OCI-LY3 (cell line): ENCODE measurements around the gene MRRF.

Experiments used
- CTCF ChIP-seq: fragments of 200-600, 300-600 bp; sonication (generic); IDR thresholded peaks from 2 replicates; pipeline ENCODE4 v1.5.1; 2014; ENCODE audit warnings: antibody characterized with exemption, low read length, low read depth
- EZH2phosphoT487 ChIP-seq: fragments of 200-600 bp; shearing (Covaris generic); IDR thresholded peaks from 2 replicates; pipeline ENCODE4 v1.6.1; 2018; ENCODE audit warnings: antibody characterized with exemption, mixed run types, low read depth

GRCh38 chr9:122218071-122218934, 46.4 kb upstream of the MRRF start:
- TF ChIP-seq CTCF, result no peak
- no peak for TF ChIP-seq EZH2phosphoT487
